ENCODE data around the gene CNPY1.

CNPY1 gene

DNA sequence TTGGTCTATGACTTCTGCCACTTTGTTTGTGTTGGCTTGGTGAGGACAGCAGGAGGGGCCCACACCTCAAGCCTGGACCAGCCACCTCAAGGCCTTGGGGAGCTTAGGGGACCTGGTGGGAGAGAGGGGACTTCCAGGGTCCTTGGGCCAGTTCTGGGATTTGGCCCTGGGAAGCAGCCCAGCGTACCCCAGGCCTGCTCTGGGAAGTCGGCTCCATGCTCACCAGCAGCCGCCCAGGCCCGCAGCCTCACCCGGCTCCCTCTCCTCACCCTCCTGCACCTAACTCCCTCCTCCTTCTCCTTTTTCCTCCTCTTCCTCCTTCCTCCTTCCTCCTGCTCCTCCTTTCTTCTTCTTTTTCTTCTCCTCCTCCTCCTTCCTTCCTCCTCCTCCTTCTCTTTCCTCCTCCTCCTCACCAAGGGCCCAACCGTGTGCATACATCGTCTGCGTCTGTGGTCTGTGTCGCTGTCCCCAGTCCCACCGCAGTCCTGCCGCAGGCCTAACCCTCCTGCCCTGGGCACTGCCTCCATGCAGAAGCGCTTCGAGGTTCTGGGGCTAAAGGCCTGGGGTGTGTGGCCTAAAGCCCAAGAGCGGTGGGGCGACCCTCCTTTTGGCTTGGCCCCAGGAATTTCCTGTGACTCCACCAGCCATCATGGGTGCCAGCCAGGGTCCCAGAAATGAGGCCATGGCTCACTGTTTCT lies 83.1 kb downstream of the CNPY1 start:
- no peak for DNase-seq

DNA sequence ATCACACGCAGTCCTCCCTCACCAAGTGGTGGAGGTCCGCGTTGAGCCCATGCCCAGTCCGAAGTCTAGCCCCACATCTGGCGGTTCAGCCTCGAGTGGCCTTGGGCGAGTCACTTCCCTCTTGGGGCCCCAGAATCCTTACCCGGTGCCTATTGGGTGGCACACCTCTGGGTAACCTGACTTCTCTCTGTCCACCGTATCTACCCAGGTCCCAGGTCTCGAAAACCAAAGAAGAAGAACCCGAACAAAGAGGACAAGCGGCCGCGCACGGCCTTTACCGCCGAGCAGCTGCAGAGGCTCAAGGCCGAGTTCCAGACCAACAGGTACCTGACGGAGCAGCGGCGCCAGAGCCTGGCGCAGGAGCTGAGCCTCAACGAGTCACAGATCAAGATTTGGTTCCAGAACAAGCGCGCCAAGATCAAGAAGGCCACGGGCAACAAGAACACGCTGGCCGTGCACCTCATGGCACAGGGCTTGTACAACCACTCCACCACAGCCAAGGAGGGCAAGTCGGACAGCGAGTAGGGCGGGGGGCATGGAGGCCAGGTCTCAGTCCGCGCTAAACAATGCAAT lies 84.1 kb downstream of the CNPY1 start:
- no peak for DNase-seq

DNA sequence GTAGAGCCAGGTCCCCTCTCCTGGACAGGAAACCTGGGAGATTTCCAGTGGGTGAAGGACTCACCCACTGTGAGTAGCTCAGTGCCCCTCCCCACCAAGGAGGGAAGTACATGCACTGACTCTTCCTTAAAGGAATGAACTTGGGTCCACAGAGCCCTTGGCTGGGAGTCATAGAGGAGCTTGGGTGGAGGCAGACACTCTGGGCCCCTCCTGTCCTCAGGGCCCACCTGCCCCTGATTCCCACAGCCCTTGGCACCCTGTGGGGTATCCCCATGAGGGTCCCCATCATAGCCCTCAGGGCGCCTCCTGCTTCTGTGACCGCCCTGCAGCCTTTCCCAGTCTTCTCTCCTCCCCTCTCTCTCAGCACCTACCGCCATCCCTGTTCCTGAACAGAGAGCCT lies 84.7 kb downstream of the CNPY1 start:
- no peak for DNase-seq

DNA sequence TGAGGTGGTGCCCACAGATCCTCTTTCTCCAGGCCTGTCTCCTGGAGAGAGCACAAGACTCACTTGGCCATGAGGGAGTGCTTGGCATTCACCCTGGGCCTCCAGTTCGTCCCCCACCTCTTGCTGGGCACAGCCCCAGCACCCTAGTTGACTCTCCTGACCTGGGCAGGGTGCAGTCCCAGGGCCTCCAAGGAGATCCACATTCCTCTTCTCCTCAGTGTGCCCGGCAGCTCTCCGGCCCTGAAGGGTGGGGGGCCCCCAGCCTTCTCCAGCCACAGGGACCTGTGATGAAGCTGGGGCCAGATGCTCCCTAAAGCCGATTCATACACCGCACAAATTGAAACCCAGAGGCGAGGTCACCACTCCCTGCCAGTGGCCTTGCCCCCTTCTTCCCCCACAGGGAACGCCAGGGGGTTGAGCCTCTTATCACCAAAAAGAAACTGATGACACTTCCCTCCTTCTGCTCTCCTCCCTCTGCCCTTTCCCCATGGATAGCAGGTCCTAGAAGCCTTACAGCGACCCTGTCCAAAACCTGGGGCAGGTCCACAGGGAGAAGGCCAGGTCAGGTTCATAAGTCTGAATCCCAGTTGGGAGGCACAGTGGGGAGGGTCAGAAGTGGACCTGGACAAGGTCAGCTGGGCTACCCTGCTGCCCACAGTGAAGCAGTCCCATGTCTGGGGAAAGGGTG lies 85.3 kb downstream of the CNPY1 start:
- no peak for DNase-seq

DNA sequence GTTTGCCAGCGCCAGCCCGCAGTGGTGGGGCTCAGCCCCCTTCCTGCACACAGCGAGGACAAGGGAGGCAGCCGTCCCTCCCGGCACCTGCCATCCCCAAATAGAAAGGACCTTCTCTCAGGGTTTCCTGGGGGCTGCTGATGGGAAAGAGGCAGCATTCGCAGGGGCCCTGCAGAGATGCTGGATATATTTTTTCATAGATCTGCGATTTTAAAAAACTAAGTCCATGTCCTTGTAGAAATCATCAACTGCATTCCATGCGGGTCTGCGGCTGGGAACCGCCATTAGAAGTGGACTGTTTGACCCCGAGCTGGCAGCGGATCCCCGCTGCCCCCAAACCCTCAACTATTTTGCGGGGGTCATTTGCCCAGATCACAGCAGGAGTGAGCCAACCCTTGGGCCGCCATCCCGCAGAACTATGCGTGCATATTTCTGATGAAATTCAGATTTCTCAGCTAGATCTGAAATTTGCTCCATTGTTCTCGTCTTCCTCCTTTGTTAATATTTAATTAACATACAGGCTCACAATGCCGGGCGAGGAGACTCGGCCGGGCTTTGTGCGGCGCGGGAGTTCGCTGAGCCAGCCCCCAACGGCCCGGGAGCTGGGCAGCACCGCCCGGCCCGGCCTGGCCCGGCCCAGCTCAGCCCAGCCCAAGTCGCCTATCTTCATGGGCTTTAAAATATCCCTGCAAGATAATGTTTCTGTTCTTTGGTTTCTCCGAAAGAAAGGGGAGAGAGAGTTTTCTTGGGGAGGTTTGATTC lies 86.5 kb downstream of the CNPY1 start:
- no peak for DNase-seq

DNA sequence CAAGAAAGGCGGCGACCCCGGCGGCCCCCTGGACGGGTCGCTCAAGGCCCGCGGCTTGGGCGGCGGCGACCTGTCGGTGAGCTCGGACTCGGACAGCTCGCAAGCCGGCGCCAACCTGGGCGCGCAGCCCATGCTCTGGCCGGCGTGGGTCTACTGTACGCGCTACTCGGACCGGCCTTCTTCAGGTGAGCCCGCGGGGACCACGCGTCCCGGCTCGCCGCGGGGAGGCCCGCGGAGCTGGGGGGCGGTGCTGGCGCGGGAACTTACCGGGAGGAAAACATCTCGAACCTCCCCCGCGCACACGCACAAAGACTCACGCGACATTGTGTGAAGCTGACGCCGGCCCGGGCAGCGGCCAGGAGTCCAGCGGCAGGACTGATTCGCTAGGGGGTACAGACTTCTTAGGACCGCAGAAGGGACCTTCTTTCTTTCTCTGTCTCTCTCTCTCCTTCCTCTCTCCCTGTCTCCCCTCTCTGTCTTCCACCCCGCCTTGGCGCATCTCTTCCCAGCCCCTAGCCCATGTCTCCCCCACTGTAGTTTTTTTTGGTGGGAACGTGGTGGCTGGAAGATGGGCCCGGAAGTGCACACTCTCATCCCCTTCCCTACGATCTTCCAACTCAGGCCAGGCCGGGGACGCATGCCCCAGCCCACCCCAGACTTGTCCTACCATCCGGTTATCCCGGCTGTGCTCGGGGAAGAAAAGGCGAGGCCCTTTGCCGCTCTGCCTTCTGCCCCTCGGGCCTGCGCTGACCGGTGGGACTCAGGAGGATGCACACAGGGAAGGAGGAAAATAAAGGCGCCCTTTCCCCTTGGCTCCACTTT lies 87.3 kb downstream of the CNPY1 start:
- DNase-seq = no peak

DNA sequence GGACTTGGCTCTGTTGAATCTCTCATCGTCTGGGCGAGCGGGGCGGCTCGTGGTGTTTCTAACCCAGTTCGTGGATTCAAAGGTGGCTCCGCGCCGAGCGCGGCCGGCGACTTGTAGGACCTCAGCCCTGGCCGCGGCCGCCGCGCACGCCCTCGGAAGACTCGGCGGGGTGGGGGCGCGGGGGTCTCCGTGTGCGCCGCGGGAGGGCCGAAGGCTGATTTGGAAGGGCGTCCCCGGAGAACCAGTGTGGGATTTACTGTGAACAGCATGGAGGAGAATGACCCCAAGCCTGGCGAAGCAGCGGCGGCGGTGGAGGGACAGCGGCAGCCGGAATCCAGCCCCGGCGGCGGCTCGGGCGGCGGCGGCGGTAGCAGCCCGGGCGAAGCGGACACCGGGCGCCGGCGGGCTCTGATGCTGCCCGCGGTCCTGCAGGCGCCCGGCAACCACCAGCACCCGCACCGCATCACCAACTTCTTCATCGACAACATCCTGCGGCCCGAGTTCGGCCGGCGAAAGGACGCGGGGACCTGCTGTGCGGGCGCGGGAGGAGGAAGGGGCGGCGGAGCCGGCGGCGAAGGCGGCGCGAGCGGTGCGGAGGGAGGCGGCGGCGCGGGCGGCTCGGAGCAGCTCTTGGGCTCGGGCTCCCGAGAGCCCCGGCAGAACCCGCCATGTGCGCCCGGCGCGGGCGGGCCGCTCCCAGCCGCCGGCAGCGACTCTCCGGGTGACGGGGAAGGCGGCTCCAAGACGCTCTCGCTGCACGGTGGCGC lies 88.1 kb downstream of the CNPY1 start, which contains the start of gene EN2:
Gene EN2, plus strand, starts transcription at position 19 of the 767 bp plus-strand sequence. Its CDS starts 249 bp downstream, at position 268.
- no peak for DNase-seq

DNA sequence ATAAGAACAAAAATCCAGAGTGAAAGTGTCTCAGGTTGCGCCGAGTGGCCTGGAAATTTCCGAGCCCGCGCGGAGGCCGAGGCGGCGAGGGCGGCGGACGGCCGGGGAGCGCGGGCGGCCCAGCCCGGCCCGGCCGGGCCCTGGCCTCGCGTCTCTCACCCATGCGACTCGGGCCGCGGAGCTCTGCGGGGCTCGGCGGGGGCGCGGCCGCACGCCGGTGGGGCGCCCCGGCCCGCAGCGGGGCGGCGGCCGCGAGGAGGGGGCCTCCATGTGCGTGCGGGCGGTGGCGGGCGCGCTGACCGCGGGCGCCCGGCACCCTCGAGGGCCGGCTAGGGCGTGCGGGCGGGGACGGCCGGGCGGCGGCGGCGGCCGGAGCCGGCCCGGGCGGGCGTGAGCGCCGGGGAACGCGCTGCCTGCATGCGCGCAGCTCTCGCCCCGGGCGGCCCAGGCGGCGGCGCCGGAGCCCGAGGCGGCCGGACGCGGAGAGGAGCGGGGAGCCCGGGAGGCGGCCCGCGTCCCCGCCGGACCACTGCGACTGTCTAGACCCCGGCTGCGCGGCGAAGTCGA lies 88.7 kb downstream of the CNPY1 start:
- no peak for DNase-seq

DNA sequence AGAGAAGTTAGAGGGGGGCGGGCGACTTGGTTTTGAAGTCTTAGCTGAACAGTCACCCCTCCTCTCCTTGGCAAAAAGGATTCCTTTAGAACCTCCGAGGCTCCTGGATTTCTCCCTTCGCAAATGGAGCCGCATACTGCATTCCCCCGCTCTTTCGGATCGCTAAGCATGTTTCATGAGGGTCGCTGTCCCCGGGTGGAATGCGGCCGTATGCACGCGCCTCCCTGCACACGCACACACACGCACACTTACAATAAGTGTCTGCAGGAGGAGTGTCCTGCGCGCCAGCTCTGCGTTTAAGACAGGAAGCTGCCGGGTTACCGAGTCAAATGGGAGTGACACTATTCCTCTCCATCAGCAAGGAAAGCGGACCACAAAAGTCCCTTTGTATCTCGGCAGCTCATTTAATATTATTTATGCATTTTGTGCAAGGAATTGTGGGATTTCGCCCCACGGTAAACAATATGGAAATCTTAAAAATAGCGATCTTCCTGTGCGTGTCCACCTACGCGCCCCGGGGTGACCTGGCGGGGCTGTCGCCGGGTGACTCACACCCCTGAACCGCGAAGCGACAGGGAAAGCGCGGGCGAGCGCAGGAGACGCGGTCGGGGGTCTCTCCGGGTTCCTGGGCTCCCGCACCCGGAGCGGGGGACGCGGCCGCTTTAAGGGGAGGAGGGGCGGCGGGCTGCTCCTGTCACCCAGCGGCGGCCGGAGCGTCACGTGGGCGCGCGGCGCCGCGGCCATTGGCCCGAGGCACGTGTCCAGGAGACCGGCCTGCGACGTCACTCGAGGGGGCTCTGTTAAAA lies 89.4 kb downstream of the CNPY1 start:
- DNase-seq = no peak

DNA sequence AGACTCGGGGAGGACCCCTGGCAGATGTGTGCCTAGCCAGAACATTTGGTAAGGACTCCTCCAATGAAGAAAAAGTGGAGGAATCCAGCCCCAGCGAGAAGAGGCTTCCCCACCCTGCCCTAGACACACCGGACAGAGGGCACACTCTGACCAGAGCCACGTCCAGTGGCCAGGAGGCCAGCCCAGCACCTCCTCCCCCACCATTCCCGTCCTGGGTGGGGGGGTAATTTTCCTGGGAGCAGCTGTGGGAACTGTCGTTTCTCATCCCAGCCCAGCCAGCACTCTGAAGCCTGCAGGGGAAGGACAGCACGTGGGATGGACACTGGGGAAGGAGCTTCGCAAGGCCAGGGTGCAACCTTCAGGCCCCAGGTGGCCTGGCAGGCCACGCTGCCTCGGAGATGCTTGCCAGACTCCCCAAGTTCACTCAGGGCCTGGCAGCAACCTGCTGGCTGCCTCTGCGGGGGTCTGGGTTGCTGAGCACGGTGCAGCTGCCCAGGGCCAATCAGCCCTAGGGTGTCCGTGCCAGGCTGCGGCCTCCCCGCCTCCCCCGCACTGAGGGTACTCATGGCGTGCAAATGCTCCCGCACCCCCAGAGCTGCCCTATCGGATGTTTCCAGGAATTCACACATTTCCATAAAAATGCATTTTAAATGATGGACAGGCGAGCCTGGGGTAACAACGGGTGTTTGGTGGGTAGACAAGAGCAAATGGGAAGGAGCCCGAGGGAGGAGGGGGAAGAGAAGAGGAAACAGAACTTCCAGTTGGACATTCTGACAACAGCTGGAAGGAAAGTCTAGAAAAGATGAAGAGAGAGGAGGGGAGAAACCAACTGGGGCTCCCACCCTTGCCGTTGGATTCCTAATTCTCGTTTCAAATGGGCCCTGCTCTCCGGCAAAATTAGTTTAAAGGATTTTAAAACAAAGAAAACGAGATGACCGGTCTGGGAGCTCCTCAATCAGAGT lies 90.3 kb downstream of the CNPY1 start:
- DNase-seq = no peak

DNA sequence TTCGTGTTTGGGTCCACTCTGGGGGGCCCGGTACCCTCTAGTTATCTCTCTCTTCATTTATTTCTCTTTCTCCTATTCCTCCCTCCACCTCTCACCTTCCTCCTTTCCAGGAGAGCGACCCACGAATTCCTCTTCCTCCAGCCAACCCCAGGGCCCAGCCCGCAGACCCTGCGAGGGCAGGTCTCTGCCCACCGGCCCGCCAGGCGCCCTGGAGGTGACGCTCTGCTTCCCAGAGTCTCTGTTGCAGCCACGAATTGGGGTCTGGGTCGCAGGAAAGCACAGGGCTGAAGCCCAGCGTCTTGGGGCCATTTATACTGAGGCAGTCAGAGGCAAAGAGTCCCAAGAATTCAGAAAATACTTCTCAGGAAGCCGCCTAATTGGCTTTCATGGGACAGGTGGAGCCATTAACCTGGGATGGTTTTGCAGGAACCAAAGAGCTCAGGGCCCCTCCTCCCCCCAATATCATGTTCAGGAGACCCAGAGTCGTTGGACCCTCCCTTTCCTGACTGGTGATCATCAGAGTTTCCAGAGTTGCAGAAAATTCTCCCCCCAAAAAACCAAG lies 91.1 kb downstream of the CNPY1 start:
- DNase-seq = no peak

DNA sequence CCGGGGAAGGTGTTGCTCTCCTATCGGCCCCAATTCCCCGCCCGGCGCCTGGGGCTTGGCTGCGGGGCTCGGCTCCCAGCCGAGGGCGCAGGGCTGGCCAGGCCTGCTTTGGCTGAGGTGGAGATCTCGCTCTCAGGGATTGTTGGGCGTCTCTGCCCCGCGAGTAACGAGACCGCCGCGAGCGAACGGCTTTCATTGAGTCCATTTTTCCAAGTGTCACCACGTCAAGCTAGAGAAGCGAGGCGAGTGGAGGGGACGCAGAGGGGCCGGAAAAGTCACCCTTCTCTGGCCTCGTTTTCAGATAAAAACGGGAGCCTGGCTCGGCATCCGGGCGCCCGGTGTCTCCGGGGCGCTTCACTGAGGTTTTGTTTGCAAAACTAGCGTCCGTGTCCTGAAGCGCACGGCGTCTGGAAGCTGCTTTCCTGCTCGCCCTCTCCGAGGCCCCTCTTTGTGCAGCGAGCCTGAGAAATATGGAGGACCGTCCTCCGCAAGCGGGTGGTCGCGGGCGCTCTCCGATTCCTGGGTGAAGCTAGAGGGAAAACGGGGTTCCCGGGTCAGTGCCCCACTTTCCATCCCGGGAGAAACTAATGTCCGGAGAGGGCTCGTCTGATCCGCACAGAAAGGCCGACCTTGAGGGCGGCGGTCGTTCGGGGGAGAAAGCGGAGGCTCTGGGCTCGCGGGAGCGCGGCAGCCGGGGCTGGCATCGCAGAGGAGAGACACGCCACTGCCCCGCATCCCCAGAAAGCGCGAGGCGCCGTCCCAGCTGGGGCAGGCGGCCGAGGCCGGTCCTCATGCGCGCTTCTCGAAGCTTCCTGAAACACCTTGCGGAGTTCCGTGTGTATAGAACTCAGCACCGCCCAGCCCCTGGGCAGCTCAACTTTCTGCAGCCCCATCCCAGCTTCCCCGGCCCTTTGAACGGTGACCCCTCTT lies 91.9 kb downstream of the CNPY1 start:
- no peak for DNase-seq

DNA sequence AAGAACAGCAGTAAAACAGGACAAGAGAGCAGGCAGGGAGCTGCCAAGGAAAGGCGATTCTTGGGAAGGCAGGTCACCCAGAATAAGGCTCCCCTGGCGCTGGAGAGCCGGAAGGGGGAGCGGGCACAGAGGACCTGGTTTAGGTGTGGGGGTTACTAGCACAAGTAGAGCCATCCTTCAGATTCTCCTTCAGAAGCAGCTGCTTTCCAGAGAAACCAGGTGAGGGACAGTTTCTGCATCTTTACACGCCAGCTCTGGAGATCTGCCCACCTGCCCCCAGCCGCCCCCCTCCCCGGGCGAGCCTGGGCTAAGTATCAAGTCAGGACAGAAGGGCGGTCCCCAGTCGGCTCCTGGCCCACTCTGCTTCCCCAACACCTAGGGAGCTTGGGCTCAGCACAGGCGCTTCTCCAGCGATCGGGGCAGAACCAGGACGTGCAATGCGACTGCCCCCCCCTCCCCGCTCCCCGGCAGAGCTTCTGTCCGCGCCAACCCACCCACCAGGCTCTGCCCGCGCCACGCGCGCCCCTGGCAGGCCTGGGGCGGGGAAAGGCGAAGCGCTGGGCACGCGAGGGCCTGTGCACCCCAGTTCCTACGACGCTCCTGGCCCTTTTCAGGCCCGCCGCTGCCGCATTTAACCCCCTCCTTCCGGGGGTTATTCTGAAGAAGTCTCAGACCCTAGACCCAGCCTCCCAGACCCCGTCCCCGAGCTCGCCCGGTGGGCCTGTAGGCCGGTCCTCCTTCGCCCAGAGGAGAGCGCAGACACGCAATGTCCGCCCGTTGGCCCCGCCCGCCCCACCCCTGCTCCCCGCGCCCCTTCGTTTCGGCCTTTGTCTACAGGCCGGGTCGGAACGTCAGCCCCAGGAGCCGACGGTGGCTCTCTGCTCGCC lies 92.8 kb downstream of the CNPY1 start:
- DNase-seq = no peak

DNA sequence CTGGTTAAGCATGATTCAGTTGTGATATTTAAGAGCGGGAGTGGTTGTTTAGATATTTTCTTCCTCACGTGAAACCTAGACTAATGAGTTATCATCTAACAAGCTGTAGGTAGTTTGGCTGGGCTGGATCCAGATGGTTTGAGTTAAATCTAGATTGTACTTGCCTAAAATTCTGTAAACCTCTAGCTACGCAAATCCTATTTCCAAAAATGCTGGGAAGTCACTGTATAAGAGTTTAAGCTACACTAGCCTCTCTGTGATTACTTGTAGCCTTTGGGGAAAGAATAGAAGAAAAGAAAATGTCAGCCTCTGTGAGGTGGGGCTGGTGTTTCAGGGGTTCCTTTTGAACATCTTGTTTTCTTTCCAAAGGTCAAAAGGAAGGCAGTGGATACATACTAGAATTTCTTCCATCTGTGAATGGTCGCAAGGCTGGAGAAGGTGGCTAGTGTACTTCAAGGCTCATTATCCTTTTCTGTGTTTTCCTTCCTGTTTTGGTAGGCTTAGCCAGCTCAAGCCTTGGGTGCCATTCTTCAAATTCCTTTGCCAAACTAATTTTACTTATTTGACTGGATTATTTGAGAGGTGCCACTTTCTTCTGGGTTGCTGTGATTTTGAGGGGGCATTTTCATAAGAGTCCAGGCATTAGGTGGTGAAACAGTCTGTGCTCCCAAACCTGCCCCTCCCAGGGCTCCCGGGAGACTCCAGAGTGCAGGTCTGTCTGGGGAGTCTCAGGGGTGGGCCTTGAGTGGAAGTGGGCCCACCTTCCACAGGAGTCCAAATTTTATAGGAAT lies 93.7 kb downstream of the CNPY1 start:
- no peak for DNase-seq

DNA sequence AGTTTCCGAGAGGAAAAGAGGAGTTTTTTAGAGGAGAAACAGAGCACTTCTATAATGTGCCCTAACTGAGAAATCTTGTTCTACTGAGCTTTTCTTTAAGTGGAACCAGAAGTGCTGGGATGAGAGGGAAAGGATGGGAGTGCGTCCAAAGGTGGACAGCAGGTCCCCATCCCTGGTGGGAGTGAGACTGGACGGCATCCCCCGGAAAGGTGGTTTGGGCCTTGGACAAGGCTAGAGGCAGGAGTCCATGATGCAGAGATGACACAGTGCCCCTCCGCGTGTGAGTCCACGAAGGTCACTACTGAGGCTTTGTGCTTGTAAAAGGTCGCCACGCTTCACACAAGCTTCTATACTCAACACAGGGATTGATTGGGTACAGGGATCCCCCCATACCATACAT lies 94.5 kb downstream of the CNPY1 start:
- no peak for DNase-seq

All from NCI-H524 treated with DMSO at 0.1 percent for 48 hours (cell line).